ENCODE results near the gene HHAT.
"Not testable (repeated sequence)": the region's sequence is repeated elsewhere in the genome, so short reads cannot be mapped to it uniquely, and the experiment has no call there.

The HHAT gene

DNA sequence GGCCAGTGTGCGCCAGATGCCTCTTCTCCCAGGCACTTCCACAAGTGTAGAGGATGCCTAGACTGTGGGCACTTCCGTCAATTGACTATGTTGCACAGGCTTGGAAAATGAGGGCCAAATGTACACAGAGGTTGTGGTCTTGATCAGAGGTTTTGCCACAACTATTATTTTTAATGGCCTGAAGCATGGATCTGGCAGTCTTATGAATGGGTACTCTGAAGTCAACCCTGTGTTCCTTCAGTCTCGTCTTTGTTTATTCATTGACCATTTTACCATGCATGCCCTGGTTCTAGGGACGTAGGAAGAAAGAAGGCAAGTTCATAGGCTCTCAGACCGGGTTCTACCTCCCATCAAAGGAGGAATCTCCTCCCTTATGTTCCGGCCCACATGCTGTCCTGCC lies 329.1 kb downstream of the HHAT start:
- DNase-seq, result no peak

DNA sequence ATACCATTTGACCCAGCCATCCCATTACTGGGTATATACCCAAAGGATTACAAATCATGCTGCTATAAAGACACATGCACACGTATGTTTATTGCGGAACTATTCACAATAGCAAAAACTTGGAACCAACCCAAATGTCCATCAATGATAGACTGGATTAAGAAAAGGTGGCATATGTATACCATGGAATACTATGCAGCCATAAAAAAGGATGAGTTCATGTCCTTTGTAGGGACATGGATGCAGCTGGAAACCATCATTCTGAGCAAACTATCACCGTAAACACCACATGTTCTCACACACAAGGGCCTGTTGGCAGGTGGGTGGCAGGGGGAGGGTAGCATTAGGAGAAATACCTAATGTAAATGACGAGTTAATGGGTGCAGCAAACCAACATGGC lies 332.8 kb downstream of the HHAT start:
- DNase-seq, result not testable (repeated sequence)

DNA sequence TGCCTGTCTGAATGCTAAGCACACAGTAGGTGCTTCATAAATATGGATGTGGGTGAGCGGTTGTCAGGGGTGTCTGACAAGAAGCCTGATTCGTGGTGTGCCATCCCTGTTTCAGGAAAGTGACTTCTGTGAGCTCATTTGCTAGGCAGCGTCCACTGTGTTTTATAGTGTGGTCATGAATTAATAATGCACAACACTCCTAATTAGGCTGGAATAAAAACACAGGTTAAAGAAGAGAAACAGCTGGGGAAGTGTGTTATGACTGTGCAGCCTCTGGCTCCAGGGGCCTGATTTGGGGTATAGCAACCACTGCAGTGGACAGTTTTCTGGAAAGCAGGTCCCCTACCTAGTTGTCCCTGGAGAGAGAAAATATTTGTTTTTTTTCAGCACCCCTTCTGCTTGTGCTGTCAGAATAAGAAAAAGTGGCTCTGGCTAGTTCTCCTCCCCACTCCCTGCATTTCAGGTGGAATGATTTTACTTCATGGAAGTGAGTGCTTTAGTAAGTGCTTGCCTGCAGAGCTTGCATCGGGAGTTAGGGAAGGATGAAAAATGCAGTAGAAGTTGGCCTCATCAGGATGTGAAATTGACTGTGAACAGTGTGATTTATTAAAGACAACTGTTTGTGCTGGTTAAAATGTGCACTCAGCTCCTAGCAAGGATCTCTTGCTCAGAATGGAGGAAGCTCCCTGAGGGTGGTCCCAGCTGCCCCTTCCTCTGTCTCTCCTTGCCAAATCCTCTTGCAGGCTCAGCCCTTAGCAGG lies 333.8 kb downstream of the HHAT start:
- peak; percentile 13 for DNase-seq

DNA sequence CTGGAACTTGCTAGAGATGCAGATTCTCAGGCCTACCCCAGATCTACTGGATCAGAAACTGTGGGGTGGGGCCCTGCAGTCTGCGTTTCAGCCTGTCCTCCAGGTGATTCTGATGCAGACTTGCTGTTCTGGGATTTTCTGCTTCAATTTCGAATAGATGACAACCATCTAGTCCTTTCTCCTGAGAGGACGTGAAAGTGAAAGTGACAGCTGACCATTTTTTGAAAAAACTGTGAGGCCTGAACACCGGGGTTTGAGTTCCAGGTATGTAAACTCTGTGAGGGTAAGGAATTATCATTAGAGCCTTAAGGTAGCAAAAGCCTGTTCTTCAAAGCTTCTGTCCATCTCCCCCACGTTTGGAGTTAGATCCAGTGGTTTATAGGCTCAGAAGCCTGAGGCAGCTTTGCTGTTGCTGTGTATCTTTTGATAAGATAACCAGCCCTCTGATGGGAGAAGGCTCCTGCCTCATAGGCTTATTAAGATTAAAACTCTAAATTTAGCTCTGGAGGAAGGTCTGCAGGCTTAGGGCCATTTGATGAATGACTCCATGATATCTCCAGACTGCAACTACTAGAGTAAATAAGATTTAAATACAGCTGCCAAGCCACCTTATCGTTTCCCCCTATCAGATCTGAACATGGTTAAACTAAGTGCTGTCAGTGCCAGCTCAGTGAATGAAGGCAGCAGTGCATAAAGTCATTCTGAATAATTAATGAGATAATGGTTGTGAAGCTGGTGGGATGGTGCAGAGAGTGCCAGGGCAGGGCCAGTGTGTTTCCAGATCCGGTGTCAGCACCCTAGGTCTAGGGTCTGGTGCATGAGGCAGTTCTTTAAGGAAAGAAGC lies 335.2 kb downstream of the HHAT start:
- peak; percentile 64 for DNase-seq

DNA sequence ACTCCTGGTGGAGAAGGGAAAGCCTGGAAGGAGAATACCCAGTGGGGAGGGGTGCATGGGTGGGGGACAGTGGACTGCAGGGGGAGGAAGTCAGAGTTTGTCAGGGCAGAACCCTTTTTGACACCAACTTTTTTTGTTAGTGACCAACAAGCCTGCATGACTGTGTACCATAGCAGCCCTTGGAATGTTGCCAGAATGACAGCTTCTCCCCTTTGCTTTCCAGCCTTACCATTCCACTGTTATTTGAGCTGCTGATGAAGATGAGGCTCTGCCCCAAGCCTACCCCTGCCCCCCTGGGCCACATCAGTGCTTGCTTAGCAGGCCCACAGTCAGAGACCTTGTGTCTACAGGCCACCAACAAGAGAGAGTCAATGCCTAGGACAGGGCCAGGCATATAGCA lies 341.2 kb downstream of the HHAT start:
- DNase-seq, result no peak

DNA sequence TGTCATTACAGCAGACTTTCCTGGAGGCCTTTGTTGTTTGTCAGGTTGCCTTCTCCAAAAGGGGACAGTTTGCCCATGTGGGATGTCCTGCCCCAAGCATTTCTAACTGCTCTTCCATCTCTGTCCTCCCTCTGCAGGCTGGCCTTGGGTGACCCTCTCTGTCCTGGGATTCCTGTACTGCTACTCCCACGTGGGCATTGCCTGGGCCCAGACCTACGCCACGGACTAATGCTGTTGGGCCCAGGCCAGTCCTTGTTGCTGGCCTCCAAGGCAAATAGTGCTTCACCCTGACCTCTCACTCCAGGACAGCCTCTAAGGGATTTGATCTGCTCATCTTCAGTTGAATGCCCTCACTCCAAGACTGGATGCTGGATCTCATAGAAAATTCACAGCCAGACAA lies 345.4 kb downstream of the HHAT start:
- no peak for DNase-seq

DNA sequence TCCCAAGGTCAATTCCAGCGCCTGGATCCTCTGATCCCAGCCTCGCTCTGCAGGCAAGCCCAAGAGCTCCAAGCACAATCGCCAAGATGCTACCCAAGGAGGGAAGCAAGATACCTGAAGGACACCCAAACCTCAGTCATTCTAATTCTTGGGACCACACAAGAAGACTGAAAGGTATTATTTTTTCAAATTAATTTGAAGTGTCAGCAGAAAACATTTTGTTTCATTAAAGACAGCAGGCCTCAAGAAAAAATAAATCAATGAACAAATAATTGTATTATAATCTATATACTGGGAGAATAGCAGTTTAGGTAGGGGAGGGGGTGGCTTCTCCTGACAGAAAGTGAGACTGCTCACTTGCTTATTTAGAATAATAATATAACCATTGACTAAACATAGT lies 347.8 kb downstream of the HHAT start:
- no peak for DNase-seq

DNA sequence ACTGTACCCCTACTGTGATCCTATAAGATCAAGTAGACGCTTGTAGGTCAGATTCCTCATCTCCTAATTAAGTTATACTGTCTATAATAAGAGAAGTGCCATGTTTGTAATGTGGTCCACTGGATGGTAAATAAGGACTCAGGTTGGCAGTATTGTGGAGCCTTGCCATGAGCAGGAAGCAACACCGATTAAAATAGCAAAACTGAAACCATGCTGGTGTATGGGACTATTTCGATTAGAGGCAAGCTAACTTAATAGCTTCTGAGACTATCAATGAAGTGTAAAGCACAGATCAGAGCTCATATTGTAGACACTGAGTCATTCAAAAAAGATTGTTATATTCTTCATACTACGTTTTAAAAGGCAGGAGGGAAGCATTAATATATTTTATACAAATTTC lies 348.8 kb downstream of the HHAT start:
- no peak for DNase-seq

DNA sequence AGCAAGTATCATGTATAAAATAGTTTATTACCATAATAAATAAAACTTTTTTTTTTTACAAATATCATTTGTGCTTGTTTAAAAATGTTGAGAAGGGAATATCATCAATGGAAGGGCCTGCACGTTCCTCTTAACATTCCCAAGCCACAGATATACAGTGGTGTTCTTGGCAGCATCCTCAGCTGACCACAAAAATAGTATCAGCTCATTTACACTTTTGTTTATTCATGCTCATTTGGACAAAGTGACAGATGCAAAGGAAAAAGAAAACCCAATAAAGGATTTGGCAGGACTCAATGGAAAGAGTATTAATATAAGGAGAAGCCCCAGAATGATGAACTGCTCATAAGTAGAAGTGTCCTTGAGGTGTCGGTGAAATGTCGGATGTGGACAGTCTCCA lies 349.6 kb downstream of the HHAT start:
- no peak for DNase-seq

DNA sequence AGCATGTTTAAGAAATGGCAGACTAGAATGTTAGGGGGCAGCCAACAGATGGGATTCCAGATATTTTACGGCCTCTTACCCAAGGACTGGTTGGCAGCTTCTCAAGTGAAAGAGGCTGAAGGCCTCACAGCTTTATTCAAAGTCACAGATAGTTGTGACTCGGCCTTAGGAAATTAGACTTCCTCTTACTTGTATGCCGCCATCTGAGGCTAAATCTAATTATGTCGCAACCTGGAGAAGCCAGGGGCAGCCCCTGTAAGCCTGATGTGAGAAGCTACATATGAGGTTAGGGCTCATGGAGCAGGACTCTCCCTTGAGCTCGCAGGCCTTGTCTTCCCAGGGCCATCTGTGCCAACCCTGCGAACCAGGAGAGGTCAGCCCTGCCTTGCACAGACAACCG lies 352.5 kb downstream of the HHAT start:
- DNase-seq, result no peak

DNA sequence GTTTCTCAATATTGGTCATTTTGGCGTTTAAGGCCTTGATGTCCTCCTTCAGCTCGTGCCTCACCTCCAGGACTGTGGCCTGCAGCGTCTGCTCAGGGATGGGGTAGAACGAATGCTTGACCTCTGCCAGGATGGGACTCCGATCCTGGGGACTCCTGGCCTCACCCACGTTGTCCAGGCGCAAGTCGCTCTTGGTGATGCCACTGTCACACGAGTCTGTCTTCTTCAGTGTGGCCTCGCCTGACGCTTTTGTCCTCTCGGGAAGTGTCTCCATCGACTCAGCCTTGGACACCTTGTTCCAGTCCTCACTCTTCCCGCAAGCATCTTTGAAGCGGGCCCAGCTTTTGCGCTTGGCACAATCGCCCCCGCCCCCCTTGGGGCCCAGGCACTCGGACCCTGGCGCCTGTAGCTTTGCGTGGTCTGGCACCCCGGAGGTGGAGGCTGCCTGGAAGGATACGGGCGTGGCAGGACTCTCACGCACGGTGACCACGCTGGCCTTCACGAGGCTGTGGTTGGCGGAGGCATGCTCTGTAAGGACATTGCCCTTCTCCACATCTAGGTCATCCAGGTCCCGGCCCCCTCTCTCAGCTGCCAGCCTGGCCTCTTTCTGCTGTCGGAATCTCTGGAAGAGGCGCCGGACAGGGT lies 354.8 kb downstream of the HHAT start:
- no peak for DNase-seq

DNA sequence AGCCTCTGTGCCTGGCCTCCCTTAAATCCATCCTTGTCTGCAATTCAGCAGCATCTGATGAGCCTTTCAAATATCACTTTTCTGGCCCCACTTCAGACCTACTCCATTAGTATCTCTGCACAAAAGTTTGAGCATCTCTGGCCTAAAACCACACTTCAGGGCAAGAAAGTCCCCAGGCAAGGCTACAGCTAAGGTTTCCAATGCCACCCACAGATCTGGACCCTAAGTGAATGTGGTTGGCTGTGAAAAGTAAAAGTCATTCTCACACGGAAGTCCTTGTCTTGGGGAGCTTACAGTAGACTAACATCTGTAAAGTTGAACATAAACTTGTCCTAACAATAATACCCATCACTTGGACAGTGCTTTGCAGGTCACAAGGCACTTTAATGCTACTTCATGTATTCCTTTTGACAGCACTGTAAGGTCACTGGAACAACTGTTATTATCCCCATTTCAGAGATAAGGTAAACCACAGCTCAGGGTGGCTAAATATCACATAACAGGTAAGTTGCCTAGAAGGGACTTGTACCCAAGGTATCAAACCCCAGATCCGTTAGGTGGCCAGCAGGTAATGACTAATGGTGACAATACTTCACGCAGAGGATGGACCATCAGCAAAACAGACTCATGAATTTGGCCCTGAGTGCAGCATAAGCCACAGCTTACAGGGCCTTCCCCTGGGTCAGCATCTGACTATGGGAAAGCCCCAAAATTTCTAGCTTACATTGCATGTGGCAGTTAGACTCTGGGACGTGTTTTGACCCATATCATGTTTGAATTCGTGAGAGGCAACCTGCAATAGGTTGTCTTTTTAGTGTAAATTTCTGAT lies 356.0 kb downstream of the HHAT start:
- DNase-seq, result no peak

DNA sequence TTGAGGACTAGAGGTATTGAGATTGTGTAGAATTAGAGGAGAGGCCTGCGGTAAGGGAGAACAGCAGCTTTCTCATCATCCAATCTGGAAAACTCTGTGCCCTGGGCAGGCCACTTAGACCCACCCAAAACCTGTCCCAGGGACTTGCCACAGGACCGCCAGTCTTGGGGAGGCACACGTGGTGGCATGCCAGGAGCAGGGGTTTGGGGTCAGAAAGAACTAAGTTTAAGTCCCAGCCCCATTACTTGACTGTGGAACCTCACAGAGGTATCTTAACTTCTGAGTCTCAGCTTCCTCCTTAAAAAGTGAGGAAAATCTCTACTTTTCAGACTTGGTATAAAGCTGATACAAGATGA lies 356.6 kb downstream of the HHAT start:
- DNase-seq, result no peak

DNA sequence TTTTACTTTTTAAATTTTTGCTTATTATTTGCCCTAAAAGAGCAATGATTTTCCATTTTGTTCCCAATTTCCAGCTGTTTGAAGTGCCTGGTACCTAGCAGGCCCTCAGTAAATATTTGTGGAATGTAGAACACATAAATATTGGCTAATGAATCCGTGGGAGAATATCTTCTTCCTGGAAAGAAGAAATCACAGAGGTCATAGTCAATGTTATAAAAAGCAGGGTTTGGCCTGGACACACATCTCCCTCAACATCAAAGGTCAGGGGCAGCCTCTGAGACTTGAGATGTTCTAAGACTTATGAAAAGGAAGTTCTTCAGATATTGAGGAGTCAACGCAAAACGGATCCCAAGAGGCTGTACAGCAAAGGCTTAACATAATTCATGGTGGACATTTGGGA lies 358.1 kb downstream of the HHAT start:
- DNase-seq, result no peak

DNA sequence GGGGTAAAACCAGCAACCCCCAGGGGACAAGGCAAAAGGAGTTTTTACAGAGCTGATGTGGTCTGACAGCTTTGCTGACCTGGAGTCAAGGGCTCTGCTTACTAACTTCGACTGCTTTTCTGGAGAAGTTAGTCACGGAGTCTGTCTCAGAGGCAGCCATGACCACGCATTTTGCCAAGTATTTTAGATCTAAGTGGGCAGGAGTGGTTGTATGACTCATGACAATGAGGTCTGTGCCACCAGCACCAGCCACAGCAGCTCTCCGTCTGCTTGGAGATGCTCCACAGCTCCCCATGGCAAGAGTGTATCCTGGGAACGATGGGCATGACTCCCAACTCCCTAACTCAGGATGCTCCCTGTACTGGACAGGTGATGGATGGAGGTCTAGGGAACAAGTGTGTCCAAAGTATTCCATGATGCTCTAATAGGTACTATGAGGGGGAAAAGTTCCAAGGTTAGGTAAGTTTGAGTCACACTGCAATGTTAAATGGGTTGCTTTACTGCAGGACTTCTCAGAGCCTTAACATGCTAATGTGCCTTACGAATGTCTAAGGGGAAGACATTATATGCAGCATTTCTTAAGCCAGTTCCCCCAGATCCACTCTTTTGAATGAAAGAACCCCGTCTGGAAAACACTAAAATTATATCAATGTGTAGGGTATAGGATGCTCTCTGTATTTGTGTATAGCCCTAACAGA lies 359.0 kb downstream of the HHAT start:
- no peak for DNase-seq

DNA sequence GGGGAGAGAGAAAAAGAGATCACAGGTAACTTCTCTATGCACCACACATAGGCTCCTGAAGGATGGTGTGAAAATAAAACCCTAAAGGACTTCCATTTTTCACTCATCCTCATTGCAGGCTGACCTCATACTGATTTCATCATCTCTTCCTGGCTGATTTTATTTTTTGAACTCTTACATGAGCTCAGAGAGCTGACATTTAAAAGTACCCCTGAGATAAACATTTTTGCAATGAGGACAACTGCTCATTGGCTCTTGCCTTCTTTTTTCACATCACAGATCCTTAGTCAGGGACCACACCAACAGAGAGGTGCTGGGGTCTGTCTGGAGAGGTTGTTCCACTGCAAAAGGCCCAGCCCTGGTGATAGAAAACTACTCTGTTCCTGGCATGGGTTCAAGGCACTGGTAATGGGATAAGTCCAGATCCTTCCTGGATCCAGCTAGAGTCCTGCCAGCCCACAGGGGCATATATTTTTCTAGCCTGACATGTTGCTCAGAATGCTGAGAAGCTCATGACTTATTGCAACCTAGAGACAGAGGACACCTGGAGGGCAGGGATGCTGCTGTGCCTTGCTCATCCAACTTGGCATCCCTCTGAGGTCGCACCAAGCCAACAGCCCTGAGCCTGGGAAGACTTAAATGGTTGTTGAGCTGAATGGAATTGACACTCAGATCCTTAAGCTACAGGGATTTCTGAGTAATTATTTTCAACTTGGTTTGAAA lies 360.0 kb downstream of the HHAT start:
- DNase-seq, result no peak

DNA sequence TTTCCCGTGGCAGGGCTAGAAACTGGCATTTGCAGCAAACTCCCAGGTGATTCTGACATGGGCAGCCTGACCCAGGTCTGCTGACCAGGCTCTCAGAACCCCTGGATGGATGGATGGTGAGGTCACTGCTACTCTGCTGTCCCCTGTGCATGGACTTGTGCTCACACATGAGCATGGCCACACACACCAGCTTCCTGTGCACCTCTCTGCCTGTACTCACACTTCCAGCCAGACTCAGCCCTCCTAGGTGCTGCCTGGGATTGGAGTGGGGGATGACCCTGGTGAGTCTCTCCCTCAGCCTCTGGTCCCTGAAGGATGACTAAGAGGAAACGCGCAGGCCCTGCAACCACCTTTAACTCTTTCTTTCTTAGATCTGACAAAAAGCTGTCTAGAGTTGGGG lies 361.1 kb downstream of the HHAT start:
- no peak for DNase-seq

DNA sequence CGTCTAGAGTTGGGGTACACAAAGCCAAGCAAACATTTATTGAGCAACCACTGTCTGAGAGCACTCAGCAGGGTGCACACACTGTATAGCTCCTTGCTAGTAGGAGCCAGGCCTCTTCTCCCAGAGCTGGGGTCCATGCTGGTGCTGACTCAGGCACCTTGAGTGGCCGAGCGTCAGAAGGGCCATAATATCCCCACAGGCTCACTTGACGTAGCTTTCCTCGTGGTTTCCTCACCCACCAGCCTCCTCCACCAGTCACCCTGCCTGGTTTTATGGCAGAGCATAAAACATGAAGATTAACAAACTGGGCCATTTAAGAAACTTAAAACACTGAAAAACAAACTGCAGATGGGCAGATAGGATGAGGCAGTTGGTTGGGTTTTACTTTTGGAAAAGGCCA lies 361.5 kb downstream of the HHAT start:
- DNase-seq, result no peak

DNA sequence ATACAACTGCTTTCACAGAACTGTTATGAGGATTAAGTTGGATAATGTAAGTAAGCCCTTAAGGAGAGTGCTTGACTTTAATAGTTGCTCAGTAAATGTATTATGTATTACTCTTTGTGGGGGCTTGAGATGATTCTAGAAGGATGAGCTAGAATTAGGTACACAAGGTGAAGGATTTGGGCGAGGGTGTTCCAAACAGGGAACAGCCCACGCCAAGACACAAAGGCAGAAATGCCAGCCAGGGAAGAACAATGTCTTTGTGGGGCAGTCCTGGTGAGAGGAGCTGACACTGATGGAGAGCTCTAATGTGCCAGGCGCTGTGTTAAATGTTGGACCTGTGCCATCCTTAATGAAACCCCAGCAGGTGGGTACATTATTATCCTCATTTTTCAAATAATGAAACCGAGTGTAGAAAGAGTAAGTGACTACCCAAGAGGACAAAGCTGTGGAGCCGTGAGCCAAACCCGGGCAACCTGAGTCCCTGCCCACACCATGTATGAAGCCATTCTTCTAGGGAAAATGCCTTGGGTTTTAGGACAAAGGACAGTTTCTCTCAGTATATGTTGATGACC lies 362.4 kb downstream of the HHAT start:
- no peak for DNase-seq

DNA sequence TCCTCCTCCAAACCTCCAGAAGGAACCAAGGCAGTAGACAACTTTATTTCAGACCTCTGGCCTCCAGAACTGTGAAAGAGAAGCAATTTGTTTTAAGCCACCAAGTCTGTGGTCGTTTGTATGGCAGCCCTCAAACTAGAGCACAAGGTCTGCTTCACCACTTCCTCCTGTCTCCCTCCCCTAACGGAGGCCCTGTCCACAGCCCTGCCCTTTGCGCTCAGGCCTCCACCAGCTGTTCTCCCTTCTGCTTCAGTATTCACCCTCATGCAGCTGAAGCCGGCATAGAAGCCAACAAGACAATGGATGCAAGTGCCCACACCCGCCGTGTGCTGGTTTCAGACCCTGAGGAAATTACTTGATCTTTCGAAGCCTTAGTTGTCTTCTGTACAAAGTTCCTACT lies 364.1 kb downstream of the HHAT start:
- DNase-seq, result no peak

DNA sequence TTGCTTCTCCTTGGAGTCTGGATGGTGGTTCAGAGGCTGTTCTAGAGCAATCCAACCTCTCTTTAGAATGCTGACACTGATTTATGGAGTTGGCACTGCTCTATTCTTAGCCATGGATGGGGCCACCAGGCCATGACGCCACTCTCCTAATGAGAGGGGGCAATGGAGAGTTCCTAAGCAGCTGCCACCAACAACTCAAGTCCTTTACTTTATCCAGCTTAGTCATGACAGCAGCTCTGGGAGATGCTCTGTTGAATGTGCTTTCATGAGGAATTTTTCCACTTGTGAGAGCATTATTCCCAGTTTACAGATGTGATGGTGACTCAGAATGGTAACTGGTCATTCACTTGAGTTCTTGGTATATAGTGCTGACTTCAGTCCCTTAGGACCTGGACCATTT lies 366.3 kb downstream of the HHAT start:
- DNase-seq, result no peak

DNA sequence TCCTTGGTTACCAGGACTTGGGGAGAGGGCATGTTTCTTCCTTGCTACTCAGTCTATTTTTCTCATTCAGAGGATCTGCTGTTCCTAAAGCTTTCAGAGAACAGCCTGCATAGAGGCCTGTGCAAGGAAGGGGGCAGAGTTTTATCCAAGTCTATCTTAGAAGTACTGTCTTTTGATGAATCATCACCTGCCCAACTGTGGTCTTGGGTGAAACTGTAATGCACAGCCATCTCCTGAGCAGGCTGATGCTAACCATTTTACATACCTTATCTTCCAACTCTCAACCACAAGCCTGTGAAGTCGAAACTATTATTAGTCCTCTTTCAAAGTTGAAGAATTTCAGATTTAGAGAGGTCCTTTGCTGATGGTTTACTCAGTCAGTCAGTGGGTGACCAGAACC lies 368.0 kb downstream of the HHAT start:
- no peak for DNase-seq

All from NCI-H1694 (cell line).